HepG2 (cell line): ENCODE measurements around the gene NATD1. TPM values are rescaled to one million over a fixed set of nuclear protein-coding genes. Genes with fewer than 3 reads are reported as not detected.

ENCODE experiments used
- ATAC-seq: fragments of 200-7000 bp; cut with Tn5 transposase; 3 replicates; pipeline ENCODE4 v1.9.1; 2020; ENCODE audit warnings: mild to moderate bottlenecking, moderate library complexity
- BruUV-seq: library from RNA; stranded (reverse); fragments of 400-500 nt; replicated peaks from 2 replicates; lab custom pipeline; 2021; lab: Mats Ljungman, UMichigan
- CTCF ChIA-PET: fragments of 300-600 bp; formaldehyde crosslinking; extraction: SDS; loops from one replicate; lab custom pipeline; 2021; ENCODE audit warnings: low total read pairs, inconsistent platforms, low intra/inter-chr PET ratio; lab: Yijun Ruan, JAX
- POLR2A ChIA-PET: fragments of 350-600 bp; sonication (Branson Sonifier 250); formaldehyde crosslinking; loops from one replicate; lab custom pipeline; 2020; ENCODE audit warnings: antibody characterized with exemption, inconsistent platforms; lab: Yijun Ruan, JAX
- DNase-seq: peaks from one replicate; pipeline ENCODE4 v3.0.0-alpha.2; 2015; ENCODE audit warnings: low spot score
- FAIRE-seq: peaks from 3 replicates; lab custom pipeline; 2011; peaks lifted over from hg19 to GRCh38; lab: Jason Lieb, UNC
- H2AFZ ChIP-seq: one replicate; pipeline ENCODE4 v1.6.1; 2011; ENCODE audit warnings: low read length, inconsistent platforms
- H3K27ac ChIP-seq: fragments of 300-600 bp; 3 replicates; pipeline ENCODE4 v1.8.0; 2011; ENCODE audit warnings: mixed run types, mild to moderate bottlenecking, mixed read lengths, low read length, inconsistent platforms; ENCODE audit not compliant: insufficient read depth; ENCODE audit errors: extremely low read length
- H3K27me3 ChIP-seq, 2 experiments: fragments of 200-600 bp in 1 of 2; 2 replicates in 1 of 2; 3 replicates in 1 of 2; pipeline versions ENCODE4 v1.6.0 to v1.8.0; 2011; ENCODE audit warnings: low read length in 2 of 2, mild to moderate bottlenecking in 2 of 2, moderate library complexity in 2 of 2, inconsistent platforms in 1 of 2; ENCODE audit not compliant: insufficient read depth in 2 of 2, control insufficient read depth in 1 of 2
- H3K36me3 ChIP-seq, 2 experiments: fragments of 200-600 bp in 1 of 2; replicated peaks in 1 of 2; 2 replicates in 1 of 2; 3 replicates in 1 of 2; pipeline versions ENCODE4 v1.5.1 to v1.8.0; 2011; ENCODE audit warnings: low read length in 2 of 2, inconsistent platforms in 1 of 2; ENCODE audit not compliant: insufficient read depth in 2 of 2, control insufficient read depth in 1 of 2
- H3K4me1 ChIP-seq: 2 replicates; pipeline ENCODE4 v1.5.1; 2012; ENCODE audit warnings: low read length, inconsistent platforms; ENCODE audit not compliant: insufficient read depth
- H3K4me2 ChIP-seq: 2 replicates; pipeline ENCODE4 v1.6.0; 2011; ENCODE audit warnings: low read depth, low read length, inconsistent platforms
- H3K4me3 ChIP-seq, 3 experiments: fragments of 200-600 bp in 1 of 3; sonication (generic), shearing (Covaris generic) in 1 of 3; replicated peaks in 1 of 3; 2 replicates each; pipeline ENCODE4 v1.5.1; 2011 to 2016; ENCODE audit warnings: low read length in 3 of 3, inconsistent platforms in 2 of 3, low read depth in 2 of 3, mild to moderate bottlenecking in 2 of 3, control low read depth in 1 of 3, mixed read lengths in 1 of 3; ENCODE audit not compliant: insufficient read depth in 1 of 3
- H3K79me2 ChIP-seq: one replicate; pipeline ENCODE4 v1.6.1; 2011; ENCODE audit warnings: low read length, inconsistent platforms; ENCODE audit not compliant: insufficient read depth
- H3K9ac ChIP-seq: 2 replicates; pipeline ENCODE4 v1.6.0; 2011; ENCODE audit warnings: mild to moderate bottlenecking, low read depth, low read length, inconsistent platforms; ENCODE audit not compliant: insufficient read depth
- H3K9me3 ChIP-seq: 2 replicates; pipeline ENCODE4 v1.5.1; 2012; ENCODE audit warnings: mild to moderate bottlenecking, low read length
- H4K20me1 ChIP-seq: 2 replicates; pipeline ENCODE4 v1.6.0; 2011; ENCODE audit warnings: inconsistent platforms, mild to moderate bottlenecking, low read length, moderate library complexity; ENCODE audit not compliant: insufficient read depth
- CCDC6 ChIP-seq: sonication (generic); formaldehyde crosslinking; IDR thresholded peaks from 2 replicates; pipeline ENCODE4 v1.8.1; 2022; ENCODE audit warnings: mild to moderate bottlenecking, missing genetic modification reagents, moderate library complexity
- KAT2B ChIP-seq: fragments of 150-350 bp; IDR thresholded peaks from 2 replicates; pipeline ENCODE4 v1.6.1; 2014; ENCODE audit warnings: low read depth, low read length, borderline replicate concordance
- POLR2G ChIP-seq: fragments of 200-400 bp; formaldehyde crosslinking; IDR thresholded peaks from 2 replicates; pipeline ENCODE4 v1.6.1; 2018; ENCODE audit warnings: mild to moderate bottlenecking, low read depth, low read length, moderate library complexity
- RFX1 ChIP-seq: fragments of 450-650 bp; IDR thresholded peaks from 2 replicates; pipeline ENCODE4 v1.6.1; 2017
- ZBTB34 ChIP-seq: sonication (generic); formaldehyde crosslinking; IDR thresholded peaks from 2 replicates; pipeline ENCODE4 v1.8.0; 2022; ENCODE audit warnings: mild to moderate bottlenecking, missing genetic modification reagents
- ZGPAT ChIP-seq: IDR thresholded peaks from 2 replicates; pipeline ENCODE4 v1.6.1; 2016; ENCODE audit warnings: mild to moderate bottlenecking
- ZNF225 ChIP-seq: sonication (generic); formaldehyde crosslinking; IDR thresholded peaks from 2 replicates; pipeline ENCODE4 v1.4.0; 2020; ENCODE audit warnings: mild to moderate bottlenecking, missing genetic modification reagents
- ZNF75D ChIP-seq: sonication (generic); formaldehyde crosslinking; IDR thresholded peaks from 2 replicates; pipeline ENCODE4 v1.8.1; 2023; ENCODE audit warnings: missing genetic modification reagents, mild to moderate bottlenecking, borderline replicate concordance
- ZNF816 ChIP-seq: sonication (generic); formaldehyde crosslinking; IDR thresholded peaks from 2 replicates; pipeline ENCODE4 v1.8.0; 2022; ENCODE audit warnings: missing genetic modification reagents, mild to moderate bottlenecking, borderline replicate concordance
- WGBS: methylation state at CpG from one replicate; pipeline ENCODE4 v1.1.6; 2017; ENCODE audit warnings: low lambda C conversion rate; 5-methylcytosine and 5-hydroxymethylcytosine counted together
- in situ Hi-C: cut with HindIII; loops from 2 replicates; pipeline ENCODE4 v1.10.0; 2017; ENCODE audit warnings: low pct_unique_long_range_greater_than_20kb; ENCODE audit not compliant: extremely low pct_ligation_motif_present
- intact Hi-C: fragments of 100-400 bp; cut with micrococcal nuclease; formaldehyde crosslinking; loops from one replicate; pipeline ENCODE4 v1.10.0; 2022; ENCODE audit not compliant: unreplicated experiment
- polyA plus RNA-seq, 8 experiments: library from polyadenylated mRNA; depleted of rRNA in 3 of 8; stranded (reverse) in 7 of 8; unstranded in 1 of 8; fragments of >200 nt; fragmentation: Illumina TruSeq in 4 of 8; extraction: Trizol in 4 of 8; gene quantifications; 2 replicates each; pipeline versions ENCODE4 v1.2.1 to v1.2.3, GENCODE V29; 2011 to 2016; ENCODE audit warnings: low read depth in 4 of 8, missing spikeins in 1 of 8, mixed read lengths in 1 of 8; ENCODE audit not compliant: insufficient read depth in 1 of 8
- total RNA-seq, 5 experiments: library from RNA; depleted of rRNA; stranded (reverse); fragments of >200 nt; fragmentation: Illumina TruSeq; extraction: Trizol; gene quantifications; 2 replicates each; pipeline ENCODE4 v1.2.3, GENCODE V29; 2016; ENCODE audit warnings: low read depth in 1 of 5
- TF ChIP-seq, protein P1 (sequence below): sonication (generic); formaldehyde crosslinking; IDR thresholded peaks from 2 replicates; pipeline ENCODE4 v1.8.1; 2023; ENCODE audit warnings: missing genetic modification reagents, inconsistent platforms, borderline replicate concordance

NATD1 gene
- total and polyA plus RNA-seq, 2 of the 13 experiments (the other 11 are each of a cell fraction or from before 2014, with no cell fraction given), result 0.31 to 2.3 TPM

- intact Hi-C loops, result no loop called here
- peaks cover 6% of the 10 kb centered on the region; the same call in 1 of the 2 replicates for H4K20me1 ChIP-seq
- TF ChIP-seq ZGPAT (CRISPR knock-in tag) (no peak), ZNF75D (CRISPR knock-in tag) (no peak), RFX1 (no peak), ZNF816 (CRISPR knock-in tag) (no peak), CCDC6 (no peak), ZBTB34 (no peak), POLR2G (no peak), KAT2B (no peak), ZNF225 (CRISPR knock-in tag) (no peak)
- TF ChIP-seq, protein P1, sequence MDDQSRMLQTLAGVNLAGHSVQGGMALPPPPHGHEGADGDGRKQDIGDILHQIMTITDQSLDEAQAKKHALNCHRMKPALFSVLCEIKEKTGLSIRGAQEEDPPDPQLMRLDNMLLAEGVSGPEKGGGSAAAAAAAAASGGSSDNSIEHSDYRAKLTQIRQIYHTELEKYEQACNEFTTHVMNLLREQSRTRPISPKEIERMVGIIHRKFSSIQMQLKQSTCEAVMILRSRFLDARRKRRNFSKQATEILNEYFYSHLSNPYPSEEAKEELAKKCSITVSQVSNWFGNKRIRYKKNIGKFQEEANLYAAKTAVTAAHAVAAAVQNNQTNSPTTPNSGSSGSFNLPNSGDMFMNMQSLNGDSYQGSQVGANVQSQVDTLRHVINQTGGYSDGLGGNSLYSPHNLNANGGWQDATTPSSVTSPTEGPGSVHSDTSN, result no peak
- TF ChIP-seq, all 625 proteins: peak for 0
- Histone ChIP-seq H2AFZ (no peak overlapping the region), H3K9me3 (no peaks in the 10 kb centered on the region), H3K4me1 (peaks cover 22% of the 10 kb centered on the region), H3K4me2 (no peak overlapping the region), H3K36me3 (no peaks in the 10 kb centered on the region), H3K9ac (no peak overlapping the region), H3K27ac (no peak overlapping the region), H3K79me2 (no peaks in the 10 kb centered on the region), H3K4me3 (no peak overlapping the region), H3K27me3 (peaks cover 3 to 20% of the 10 kb centered on the region in 2 experiments; a peak in 4 of 5 replicates)
- DNase-seq, result no peak
- ATAC-seq, result no peak
- no peak for FAIRE-seq
- 59% methylated on average over 9 of the region's 9 CpGs for WGBS
- POLR2A ChIA-PET, result no interaction called here
- no TSS peak for BruUV-seq
- CTCF ChIA-PET, result no interaction called here
- in situ Hi-C loops, result no loop called here
These were observed 7.5 kb downstream of the NATD1 start for GRCh38 chr17:21245639-21246084.
